ENCODE results near the gene HLA-DQA1.

HLA-DQA1 gene

GRCh38 chr6:32607263-32607987, 29.8 kb upstream of the HLA-DQA1 start:
- no peaks in the 10 kb centered on the region for H3K4me1 ChIP-seq (ENCODE audit: control insufficient read depth, insufficient read depth, low read length)
- WGBS, 2 experiments = 89 to 94% methylated on average over 4 of the region's 4 CpGs
- no peak overlapping the region for H3K4me3 ChIP-seq (ENCODE audit: insufficient read depth, low read depth, low read length)
- no peaks in the 10 kb centered on the region for H3K36me3 ChIP-seq (ENCODE audit: control insufficient read depth, insufficient read depth, low read length)
- H3K27me3 ChIP-seq (ENCODE audit: control insufficient read depth, insufficient read depth, low read length, poor library complexity, severe bottlenecking) = no peaks in the 10 kb centered on the region
- no peaks in the 10 kb centered on the region for H3K9me3 ChIP-seq (ENCODE audit: control insufficient read depth, low read length)
- no peak overlapping the region for H3K27ac ChIP-seq (ENCODE audit: insufficient read depth, low read depth, low read length, poor library complexity, severe bottlenecking)

GRCh38 chr6:32607988-32608298, 29.3 kb upstream of the HLA-DQA1 start:
- Histone ChIP-seq H3K9me3 (ENCODE audit: control insufficient read depth, low read length) (no peaks in the 10 kb centered on the region), H3K27ac (ENCODE audit: insufficient read depth, low read depth, low read length, poor library complexity, severe bottlenecking) (no peak overlapping the region), H3K36me3 (ENCODE audit: control insufficient read depth, insufficient read depth, low read length) (no peaks in the 10 kb centered on the region), H3K27me3 (ENCODE audit: control insufficient read depth, insufficient read depth, low read length, poor library complexity, severe bottlenecking) (no peaks in the 10 kb centered on the region), H3K4me1 (ENCODE audit: control insufficient read depth, insufficient read depth, low read length) (no peaks in the 10 kb centered on the region), H3K4me3 (ENCODE audit: insufficient read depth, low read depth, low read length) (no peak overlapping the region)
- 55 to 64% methylated on average over 2 of the region's 2 CpGs for WGBS, 2 experiments

GRCh38 chr6:32608362-32608761, 28.8 kb upstream of the HLA-DQA1 start:
- no peak overlapping the region for H3K4me3 ChIP-seq (ENCODE audit: insufficient read depth, low read depth, low read length)
- WGBS, 2 experiments = 52 to 56% methylated on average over 3 of the region's 3 CpGs
- H3K27me3 ChIP-seq (ENCODE audit: control insufficient read depth, insufficient read depth, low read length, poor library complexity, severe bottlenecking) = no peaks in the 10 kb centered on the region

GRCh38 chr6:32609391-32609730, 27.8 kb upstream of the HLA-DQA1 start:
- no peak overlapping the region for H3K27ac ChIP-seq (ENCODE audit: insufficient read depth, low read depth, low read length, poor library complexity, severe bottlenecking)
- H3K4me3 ChIP-seq (ENCODE audit: insufficient read depth, low read depth, low read length) = no peak overlapping the region
- 79 to 86% methylated on average over 3 of the region's 3 CpGs for WGBS, 2 experiments
- no peaks in the 10 kb centered on the region for H3K9me3 ChIP-seq (ENCODE audit: control insufficient read depth, low read length)
- no peaks in the 10 kb centered on the region for H3K4me1 ChIP-seq (ENCODE audit: control insufficient read depth, insufficient read depth, low read length)
- H3K36me3 ChIP-seq (ENCODE audit: control insufficient read depth, insufficient read depth, low read length) = no peaks in the 10 kb centered on the region
- no peaks in the 10 kb centered on the region for H3K27me3 ChIP-seq (ENCODE audit: control insufficient read depth, insufficient read depth, low read length, poor library complexity, severe bottlenecking)

More at GRCh38 chr6:32608362-32608761, 28.8 kb upstream of the HLA-DQA1 start:
- no peaks in the 10 kb centered on the region for H3K36me3 ChIP-seq (ENCODE audit: control insufficient read depth, insufficient read depth, low read length)
- no peak overlapping the region for H3K27ac ChIP-seq (ENCODE audit: insufficient read depth, low read depth, low read length, poor library complexity, severe bottlenecking)
- H3K9me3 ChIP-seq (ENCODE audit: control insufficient read depth, low read length) = no peaks in the 10 kb centered on the region
- H3K4me1 ChIP-seq (ENCODE audit: control insufficient read depth, insufficient read depth, low read length) = no peaks in the 10 kb centered on the region

GRCh38 chr6:32609731-32610640, 27.2 kb upstream of the HLA-DQA1 start:
- Histone ChIP-seq H3K27me3 (ENCODE audit: control insufficient read depth, insufficient read depth, low read length, poor library complexity, severe bottlenecking) (no peaks in the 10 kb centered on the region), H3K4me3 (ENCODE audit: insufficient read depth, low read depth, low read length) (no peak overlapping the region), H3K4me1 (ENCODE audit: control insufficient read depth, insufficient read depth, low read length) (no peaks in the 10 kb centered on the region), H3K27ac (ENCODE audit: insufficient read depth, low read depth, low read length, poor library complexity, severe bottlenecking) (no peak overlapping the region), H3K9me3 (ENCODE audit: control insufficient read depth, low read length) (no peaks in the 10 kb centered on the region), H3K36me3 (ENCODE audit: control insufficient read depth, insufficient read depth, low read length) (no peaks in the 10 kb centered on the region)
- WGBS, 2 experiments = 26 to 28% methylated on average over 8 of the region's 8 CpGs

- WGBS, 2 experiments = 68 to 73% methylated on average over 3 of the region's 3 CpGs
- H3K27ac ChIP-seq (ENCODE audit: insufficient read depth, low read depth, low read length, poor library complexity, severe bottlenecking) = no peak overlapping the region
These were observed 26.4 kb upstream of the HLA-DQA1 start for GRCh38 chr6:32610682-32611296.

GRCh38 chr6:32613475-32613874, 23.7 kb upstream of the HLA-DQA1 start:
- Histone ChIP-seq H3K4me3 (ENCODE audit: insufficient read depth, low read depth, low read length) (no peak overlapping the region), H3K9me3 (ENCODE audit: control insufficient read depth, low read length) (no peaks in the 10 kb centered on the region), H3K4me1 (ENCODE audit: control insufficient read depth, insufficient read depth, low read length) (no peaks in the 10 kb centered on the region), H3K27ac (ENCODE audit: insufficient read depth, low read depth, low read length, poor library complexity, severe bottlenecking) (no peak overlapping the region), H3K36me3 (ENCODE audit: control insufficient read depth, insufficient read depth, low read length) (no peaks in the 10 kb centered on the region), H3K27me3 (ENCODE audit: control insufficient read depth, insufficient read depth, low read length, poor library complexity, severe bottlenecking) (no peaks in the 10 kb centered on the region)
- 45 to 53% methylated on average over 6 of the region's 6 CpGs for WGBS, 2 experiments

More at GRCh38 chr6:32610682-32611296, 26.4 kb upstream of the HLA-DQA1 start:
- Histone ChIP-seq H3K36me3 (ENCODE audit: control insufficient read depth, insufficient read depth, low read length) (no peaks in the 10 kb centered on the region), H3K4me1 (ENCODE audit: control insufficient read depth, insufficient read depth, low read length) (no peaks in the 10 kb centered on the region), H3K27me3 (ENCODE audit: control insufficient read depth, insufficient read depth, low read length, poor library complexity, severe bottlenecking) (no peaks in the 10 kb centered on the region), H3K4me3 (ENCODE audit: insufficient read depth, low read depth, low read length) (no peak overlapping the region), H3K9me3 (ENCODE audit: control insufficient read depth, low read length) (no peaks in the 10 kb centered on the region)

- no peak overlapping the region for H3K27ac ChIP-seq (ENCODE audit: insufficient read depth, low read depth, low read length, poor library complexity, severe bottlenecking)
- H3K4me1 ChIP-seq (ENCODE audit: control insufficient read depth, insufficient read depth, low read length) = no peaks in the 10 kb centered on the region
- 33 to 50% methylated on average over 1 of the region's 1 CpG for WGBS, 2 experiments
- H3K36me3 ChIP-seq (ENCODE audit: control insufficient read depth, insufficient read depth, low read length) = no peaks in the 10 kb centered on the region
- H3K27me3 ChIP-seq (ENCODE audit: control insufficient read depth, insufficient read depth, low read length, poor library complexity, severe bottlenecking) = no peaks in the 10 kb centered on the region
- H3K4me3 ChIP-seq (ENCODE audit: insufficient read depth, low read depth, low read length) = no peak overlapping the region
- H3K9me3 ChIP-seq (ENCODE audit: control insufficient read depth, low read length) = no peaks in the 10 kb centered on the region
These were observed 22.7 kb upstream of the HLA-DQA1 start for GRCh38 chr6:32614366-32615081.

GRCh38 chr6:32615885-32616532, 21.2 kb upstream of the HLA-DQA1 start:
- H3K36me3 ChIP-seq (ENCODE audit: control insufficient read depth, insufficient read depth, low read length) = no peaks in the 10 kb centered on the region
- no peak overlapping the region for H3K27ac ChIP-seq (ENCODE audit: insufficient read depth, low read depth, low read length, poor library complexity, severe bottlenecking)
- no peaks in the 10 kb centered on the region for H3K4me1 ChIP-seq (ENCODE audit: control insufficient read depth, insufficient read depth, low read length)
- no peaks in the 10 kb centered on the region for H3K27me3 ChIP-seq (ENCODE audit: control insufficient read depth, insufficient read depth, low read length, poor library complexity, severe bottlenecking)
- H3K4me3 ChIP-seq (ENCODE audit: insufficient read depth, low read depth, low read length) = no peak overlapping the region
- H3K9me3 ChIP-seq (ENCODE audit: control insufficient read depth, low read length) = no peaks in the 10 kb centered on the region
- 58 to 68% methylated on average over 3 of the region's 3 CpGs for WGBS, 2 experiments

Measured in ectodermal cell (in vitro differentiated cells).